NB4 (cell line): ENCODE measurements around the gene ZNF236.

Experiments
- CTCF ChIP-seq: IDR thresholded peaks from one replicate; pipeline ENCODE4 v1.5.1; 2012; ENCODE audit warnings: low read depth, low read length
- POLR2A ChIP-seq: IDR thresholded peaks from 2 replicates; pipeline ENCODE4 v1.6.1; 2011; ENCODE audit warnings: mild to moderate bottlenecking; ENCODE audit not compliant: insufficient read length; ENCODE audit errors: extremely low read depth

DNA sequence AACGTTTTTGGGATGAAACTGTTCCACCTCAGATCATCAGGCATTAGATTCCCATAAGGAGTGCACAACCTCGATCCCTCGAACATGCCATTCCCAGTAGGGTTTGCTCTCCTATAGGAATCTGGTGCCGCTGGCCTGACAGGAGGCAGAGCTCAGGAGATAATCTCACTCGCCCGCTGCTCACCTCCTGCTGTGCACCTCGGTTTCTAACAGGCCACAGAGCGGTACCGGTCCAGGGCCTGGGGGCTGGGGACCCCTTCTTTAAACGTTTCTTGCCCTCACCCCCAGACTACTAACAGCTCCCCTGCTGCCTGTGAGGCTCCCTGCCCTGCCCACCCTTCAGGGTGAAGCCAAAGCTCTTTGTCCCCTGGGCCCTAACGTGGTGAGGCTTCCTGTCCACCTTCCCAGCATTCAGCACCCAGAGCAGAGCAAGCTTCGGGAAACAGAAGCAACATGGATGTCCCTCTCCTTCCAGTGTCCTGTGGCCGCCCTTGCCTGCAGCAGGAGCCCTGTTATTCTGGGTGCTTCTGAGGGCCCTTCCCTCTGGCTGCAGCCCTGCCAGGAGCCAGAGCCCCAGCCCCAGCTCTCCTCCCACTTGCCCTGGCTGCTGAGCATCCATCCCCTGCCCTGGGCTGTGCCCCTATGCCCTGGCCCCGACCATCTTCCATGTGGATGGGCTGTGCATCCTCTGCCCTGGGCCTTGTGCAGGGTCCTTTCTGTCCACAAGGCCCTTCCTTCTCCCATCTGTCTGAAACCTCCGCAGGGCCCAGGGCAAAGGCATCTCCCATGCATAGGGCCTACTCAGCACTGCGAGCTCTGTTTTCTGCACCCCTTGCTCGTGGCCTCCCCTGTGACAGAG, 170.1 kb downstream of the ZNF236 start:
- no peak for TF ChIP-seq POLR2A
- no peak for TF ChIP-seq CTCF
